SU-DHL-6 (cell line): ENCODE results near the gene SLC22A17.

Experiments used
- EZH2phosphoT487 ChIP-seq: fragments of 200-600 bp; sonication (generic), shearing (Covaris generic); conservative IDR thresholded peaks from 2 replicates; pipeline ENCODE4 v1.6.1; 2018; ENCODE audit warnings: mild to moderate bottlenecking, antibody characterized with exemption, low read length, moderate library complexity, mixed read lengths
- TF ChIP-seq, protein P1 (sequence below): fragments of 200-600 bp; sonication (generic); IDR thresholded peaks from one replicate; pipeline ENCODE4 v1.5.1; 2017; ENCODE audit warnings: antibody characterized with exemption, mild to moderate bottlenecking, low read length, moderate library complexity; ENCODE audit not compliant: insufficient read depth, poor library complexity, severe bottlenecking

DNA sequence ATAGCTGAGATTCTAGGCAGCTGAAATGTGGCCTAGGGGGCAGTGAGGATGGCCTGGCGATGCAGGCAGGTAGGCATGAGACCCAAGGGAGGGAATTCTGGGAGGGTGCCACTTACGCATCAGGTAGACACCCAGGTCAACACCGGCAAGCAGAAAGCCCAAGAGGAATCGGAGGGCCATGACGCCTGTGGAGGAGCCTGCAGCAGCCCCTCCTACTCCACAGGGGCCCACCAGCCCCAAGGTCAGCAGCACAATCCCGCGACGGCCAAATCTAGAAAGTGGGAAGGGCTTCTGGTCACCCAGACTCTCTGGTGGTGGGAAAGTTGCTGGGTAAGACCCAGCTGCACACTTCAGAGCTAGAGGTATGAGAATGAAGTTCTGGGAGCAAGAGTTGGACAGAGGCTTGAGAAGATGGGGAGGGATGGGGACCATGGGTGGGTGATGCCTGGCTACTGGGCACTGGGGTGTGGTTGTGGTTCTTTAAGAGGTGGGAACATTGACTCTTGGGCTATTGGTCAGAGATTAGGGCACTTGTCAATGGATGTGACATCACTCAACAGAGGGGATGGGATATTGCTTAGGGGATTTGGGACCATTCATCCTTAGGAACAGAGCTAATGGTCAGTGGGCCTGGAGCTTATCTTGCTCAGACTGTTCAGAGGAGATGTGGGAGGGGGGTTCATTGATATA, 3.4 kb downstream of the SLC22A17 start:
- TF ChIP-seq, protein P1, sequence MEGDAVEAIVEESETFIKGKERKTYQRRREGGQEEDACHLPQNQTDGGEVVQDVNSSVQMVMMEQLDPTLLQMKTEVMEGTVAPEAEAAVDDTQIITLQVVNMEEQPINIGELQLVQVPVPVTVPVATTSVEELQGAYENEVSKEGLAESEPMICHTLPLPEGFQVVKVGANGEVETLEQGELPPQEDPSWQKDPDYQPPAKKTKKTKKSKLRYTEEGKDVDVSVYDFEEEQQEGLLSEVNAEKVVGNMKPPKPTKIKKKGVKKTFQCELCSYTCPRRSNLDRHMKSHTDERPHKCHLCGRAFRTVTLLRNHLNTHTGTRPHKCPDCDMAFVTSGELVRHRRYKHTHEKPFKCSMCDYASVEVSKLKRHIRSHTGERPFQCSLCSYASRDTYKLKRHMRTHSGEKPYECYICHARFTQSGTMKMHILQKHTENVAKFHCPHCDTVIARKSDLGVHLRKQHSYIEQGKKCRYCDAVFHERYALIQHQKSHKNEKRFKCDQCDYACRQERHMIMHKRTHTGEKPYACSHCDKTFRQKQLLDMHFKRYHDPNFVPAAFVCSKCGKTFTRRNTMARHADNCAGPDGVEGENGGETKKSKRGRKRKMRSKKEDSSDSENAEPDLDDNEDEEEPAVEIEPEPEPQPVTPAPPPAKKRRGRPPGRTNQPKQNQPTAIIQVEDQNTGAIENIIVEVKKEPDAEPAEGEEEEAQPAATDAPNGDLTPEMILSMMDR, result no peak
- no peak for TF ChIP-seq EZH2phosphoT487
